B cell (primary cell): ENCODE data around the gene LYPD3. TPM values are rescaled to one million over a fixed set of nuclear protein-coding genes. Genes with fewer than 3 reads are reported as not detected.

Experiments used
- ATAC-seq: fragments of 200-7000 bp; cut with Tn5 transposase; one replicate; pipeline ENCODE4 v1.10.0; 2021; ENCODE audit warnings: low read depth, mild to moderate bottlenecking, moderate number of reproducible peaks, moderate library complexity
- CTCF ChIA-PET: fragments of 350-600 bp; sonication (Branson Sonifier 250); formaldehyde crosslinking; loops from one replicate; lab custom pipeline; 2021; ENCODE audit warnings: antibody characterized with exemption, inconsistent platforms; lab: Charles Lee
- POLR2A ChIA-PET: fragments of 350-600 bp; sonication (Branson Sonifier 250); formaldehyde crosslinking; loops from one replicate; lab custom pipeline; 2021; ENCODE audit warnings: antibody characterized with exemption; lab: Charles Lee
- DNase-seq: peaks from one replicate; pipeline ENCODE4 v3.0.0; 2013
- H2AFZ ChIP-seq: 2 replicates; pipeline ENCODE4 v1.6.1; 2012; ENCODE audit warnings: mild to moderate bottlenecking, low read depth, low read length; ENCODE audit not compliant: insufficient read depth, poor library complexity, severe bottlenecking
- H3K27ac ChIP-seq, 2 donors: 1 replicate in 1 of 2; 2 replicates in 1 of 2; pipeline ENCODE4 v1.5.1; 2012 to 2013; ENCODE audit warnings: low read length in 2 of 2, mild to moderate bottlenecking in 2 of 2, moderate library complexity in 1 of 2
- H3K27me3 ChIP-seq, 4 experiments: fragments of 200-600 bp in 1 of 4; sonication (generic) in 1 of 4; replicated peaks in 1 of 4; 1 replicate in 2 of 4; 2 replicates in 2 of 4; pipeline versions ENCODE4 v1.6.1 to v1.7.0; 2013 to 2016; ENCODE audit warnings: low read length in 3 of 4, mild to moderate bottlenecking in 2 of 4, mixed read lengths in 1 of 4, moderate library complexity in 1 of 4; ENCODE audit not compliant: insufficient read depth in 4 of 4, control insufficient read depth in 3 of 4; ENCODE audit errors: control extremely low read depth in 1 of 4
- H3K36me3 ChIP-seq, 2 experiments: replicated peaks in 1 of 2; 1 replicate in 1 of 2; 2 replicates in 1 of 2; pipeline versions ENCODE4 v1.6.1 to v1.7.1; 2013; ENCODE audit warnings: low read length in 1 of 2; ENCODE audit not compliant: insufficient read depth in 2 of 2, control insufficient read depth in 1 of 2; ENCODE audit errors: control extremely low read depth in 1 of 2, extremely low read depth in 1 of 2
- H3K4me1 ChIP-seq, 2 donors: fragments of 200-600 bp in 1 of 2; sonication (generic) in 1 of 2; 1 replicate in 1 of 2; 2 replicates in 1 of 2; pipeline versions ENCODE4 v1.5.1 to v1.6.1; 2013 to 2017; ENCODE audit warnings: low read length in 2 of 2; ENCODE audit not compliant: control insufficient read depth in 2 of 2, insufficient read depth in 2 of 2
- H3K4me2 ChIP-seq: replicated peaks from 2 replicates; pipeline ENCODE3; 2012; ENCODE audit warnings: mild to moderate bottlenecking, low read depth, low read length; ENCODE audit not compliant: poor library complexity, severe bottlenecking
- H3K4me3 ChIP-seq, 5 experiments: fragments of 200-600 bp in 1 of 5; sonication (generic) in 1 of 5; 1 replicate in 3 of 5; 2 replicates in 2 of 5; pipeline versions ENCODE4 v1.5.1 to v1.7.0; 2011 to 2016; ENCODE audit warnings: low read length in 4 of 5, mild to moderate bottlenecking in 4 of 5, low read depth in 2 of 5, control low read depth in 1 of 5, moderate library complexity in 1 of 5; ENCODE audit not compliant: insufficient read depth in 1 of 5; ENCODE audit errors: control extremely low read depth in 1 of 5, extremely low read depth in 1 of 5
- H3K79me2 ChIP-seq: fragments of 200-600 bp; sonication (generic); one replicate; pipeline ENCODE4 v1.6.0; 2016; ENCODE audit warnings: low read length; ENCODE audit not compliant: control insufficient read depth, insufficient read depth
- H3K9ac ChIP-seq: fragments of 200-600 bp; sonication (generic); 2 replicates; pipeline ENCODE4 v1.6.1; 2017; ENCODE audit warnings: mild to moderate bottlenecking, low read length, moderate library complexity
- H3K9me3 ChIP-seq, 3 donors: one replicate each; pipeline versions ENCODE4 v1.6.1 to v1.7.1; 2013; ENCODE audit warnings: low read length in 2 of 3; ENCODE audit not compliant: control insufficient read depth in 2 of 3, insufficient read depth in 1 of 3; ENCODE audit errors: control extremely low read depth in 1 of 3
- H4K20me1 ChIP-seq: 2 replicates; pipeline ENCODE4 v1.6.0; 2012; ENCODE audit warnings: mild to moderate bottlenecking, low read length; ENCODE audit not compliant: insufficient read depth, control insufficient read depth, poor library complexity, severe bottlenecking
- H3K27ac Mint-ChIP-seq: one replicate; pipeline ENCODE4 v1.8.0; 2021; ENCODE audit warnings: mixed read lengths
- H3K27me3 Mint-ChIP-seq: one replicate; pipeline ENCODE4 v1.8.0; 2021; ENCODE audit warnings: mixed read lengths
- H3K4me1 Mint-ChIP-seq: one replicate; pipeline ENCODE4 v1.8.0; 2021; ENCODE audit warnings: mixed read lengths
- H3K4me3 Mint-ChIP-seq: one replicate; pipeline ENCODE4 v1.8.0; 2021; ENCODE audit warnings: mixed read lengths
- H3K9me3 Mint-ChIP-seq: one replicate; pipeline ENCODE4 v1.8.0; 2022; ENCODE audit warnings: mixed read lengths; ENCODE audit not compliant: insufficient read depth
- CTCF ChIP-seq: fragments of 200-600 bp; IDR thresholded peaks from one replicate; pipeline ENCODE4 v1.8.0; 2022; ENCODE audit warnings: antibody characterized with exemption, mild to moderate bottlenecking
- EZH2 ChIP-seq: IDR thresholded peaks from 2 replicates; pipeline ENCODE4 v1.6.1; 2012; ENCODE audit warnings: borderline replicate concordance, low read depth, mild to moderate bottlenecking, moderate library complexity, low read length; ENCODE audit not compliant: insufficient read depth, poor library complexity, severe bottlenecking
- WGBS: methylation state at CpG from one replicate; pipeline ENCODE4 v1.1.5; 2013; ENCODE audit warnings: missing lambda C conversion rate; ENCODE audit not compliant: insufficient coverage; 5-methylcytosine and 5-hydroxymethylcytosine counted together
- intact Hi-C: fragments of 100-400 bp; cut with micrococcal nuclease; formaldehyde crosslinking; loops from one replicate; pipeline ENCODE4 v1.10.0; 2022
- polyA plus RNA-seq: library from polyadenylated mRNA; depleted of rRNA; stranded (reverse); fragments of >200 nt; gene quantifications from 2 replicates; pipeline ENCODE4 v1.2.3, GENCODE V29; 2012
- total RNA-seq, 2 donors: library from RNA; stranded (reverse); fragments of 120-200 nt in 1 of 2; gene quantifications; 1 replicate in 1 of 2; 2 replicates in 1 of 2; pipeline versions ENCODE4 v1.2.3 to v1.2.4, GENCODE V29; 2013 to 2022

The LYPD3 gene
- total and polyA plus RNA-seq, 2 donors (not counting 1 experiment from before 2014, with no cell fraction given): 0.27 to 2.2 TPM

- H3K4me1 ChIP-seq: peaks cover 8 to 14% of the 10 kb centered on the region in 2 donors
- TF ChIP-seq CTCF: no peak
- TF ChIP-seq EZH2: no peak
- ChIA-PET POLR2A (no interaction called here), CTCF (no interaction called here)
- intact Hi-C loops: no loop called here
- H3K9me3 ChIP-seq: peaks cover 0 to 22% (median 0%) of the 10 kb centered on the region in 3 donors
- peaks cover 0 to 12% (median 5%) of the 10 kb centered on the region in 4 experiments for H3K27me3 ChIP-seq
- no peaks in the 10 kb centered on the region for H3K36me3 ChIP-seq
- Mint-ChIP-seq H3K9me3 (no peaks in the 10 kb centered on the region), H3K27ac (no peak overlapping the region), H3K4me1 (peaks cover 13% of the 10 kb centered on the region), H3K27me3 (peaks cover 4% of the 10 kb centered on the region), H3K4me3 (no peak overlapping the region)
- no peaks in the 10 kb centered on the region for H4K20me1 ChIP-seq
- no peak overlapping the region for H3K4me3 ChIP-seq
- no peak overlapping the region for H2AFZ ChIP-seq
- DNase-seq (no peak), ATAC-seq (no peak)
- 92% methylated on average over 6 of the region's 6 CpGs for WGBS
- H3K79me2 ChIP-seq: no peaks in the 10 kb centered on the region
- H3K9ac ChIP-seq: no peak overlapping the region
- no peak overlapping the region for H3K4me2 ChIP-seq
- no peak overlapping the region for H3K27ac ChIP-seq
Observed at GRCh38 chr19:43467276-43467675, 1.9 kb upstream of the LYPD3 start.

GRCh38 chr19:43466793-43467192, 1.4 kb upstream of the LYPD3 start:
- Histone ChIP-seq H3K4me1 (peaks cover 8 to 14% of the 10 kb centered on the region in 2 donors), H4K20me1 (no peaks in the 10 kb centered on the region), H3K9me3 (peaks cover 0 to 22% (median 0%) of the 10 kb centered on the region in 3 donors), H3K36me3 (no peaks in the 10 kb centered on the region), H3K79me2 (no peaks in the 10 kb centered on the region), H3K4me3 (no peak overlapping the region), H3K27me3 (peaks cover 0 to 12% (median 5%) of the 10 kb centered on the region in 4 experiments), H3K9ac (no peak overlapping the region), H3K4me2 (no peak overlapping the region), H2AFZ (no peak overlapping the region), H3K27ac (no peak overlapping the region)
- CTCF ChIA-PET: interaction anchor here (0.7 to 1.0 kb wide), 2 partner anchors 20 to 53 kb away, joined by 3 read pairs; no protein-coding TSS in a partner anchor
- peaks cover 15% of the 10 kb centered on the region for H3K4me1 Mint-ChIP-seq
- no peaks in the 10 kb centered on the region for H3K9me3 Mint-ChIP-seq
- no peak for ATAC-seq
- intact Hi-C loops: no loop called here
- no peak overlapping the region for H3K4me3 Mint-ChIP-seq
- H3K27me3 Mint-ChIP-seq: peaks cover 4% of the 10 kb centered on the region
- no CpG with 5 or more reads among the region's 1 CpG for WGBS
- H3K27ac Mint-ChIP-seq: no peak overlapping the region
- no peak for DNase-seq
- no peak for TF ChIP-seq EZH2
- TF ChIP-seq CTCF: no peak
- POLR2A ChIA-PET: no interaction called here
